MM.1S (cell line): ENCODE measurements around the gene FGF19.

Experiments used
- DNase-seq: peaks from one replicate; pipeline ENCODE4 v3.0.0-alpha.2; 2015
- H2AFZ ChIP-seq: fragments of 300-600 bp; sonication (generic); 2 replicates; pipeline ENCODE4 v1.6.0; 2016; ENCODE audit warnings: antibody characterized with exemption, low read length
- H3F3A ChIP-seq: fragments of 300-600 bp; sonication (generic); 2 replicates; pipeline ENCODE4 v1.6.1; 2016; ENCODE audit warnings: mild to moderate bottlenecking, antibody characterized with exemption, low read length, moderate library complexity, mixed read lengths; ENCODE audit not compliant: insufficient read depth
- H3K27ac ChIP-seq: fragments of 300-600 bp; sonication (generic); 2 replicates; pipeline ENCODE4 v1.5.1; 2016; ENCODE audit warnings: mild to moderate bottlenecking, low read length
- H3K27me3 ChIP-seq: fragments of 300-600 bp; sonication (generic); replicated peaks from 2 replicates; pipeline ENCODE4 v1.6.0; 2016; ENCODE audit warnings: low read length; ENCODE audit not compliant: insufficient read depth
- H3K36me3 ChIP-seq: fragments of 300-600 bp; sonication (generic); replicated peaks from 2 replicates; pipeline ENCODE4 v1.6.1; 2016; ENCODE audit warnings: mild to moderate bottlenecking, low read length, mixed read lengths; ENCODE audit not compliant: insufficient read depth
- H3K4me1 ChIP-seq: fragments of 300-600 bp; sonication (generic); 2 replicates; pipeline ENCODE4 v1.6.1; 2016; ENCODE audit warnings: low read length, mixed read lengths
- H3K4me2 ChIP-seq: fragments of 300-600 bp; sonication (generic); 2 replicates; pipeline ENCODE4 v1.6.0; 2016; ENCODE audit warnings: low read depth, low read length
- H3K4me3 ChIP-seq: fragments of 300-600 bp; sonication (generic); 2 replicates; pipeline ENCODE4 v1.5.1; 2016; ENCODE audit warnings: low read length, mixed read lengths
- H3K79me2 ChIP-seq: fragments of 300-600 bp; sonication (generic); 2 replicates; pipeline ENCODE4 v1.6.1; 2016; ENCODE audit warnings: mixed run types, low read length, mixed read lengths
- H3K9ac ChIP-seq: fragments of 300-600 bp; sonication (generic); 2 replicates; pipeline ENCODE4 v1.6.1; 2016; ENCODE audit warnings: low read length, mixed read lengths
- H3K9me2 ChIP-seq: fragments of 300-600 bp; sonication (generic); replicated peaks from 2 replicates; pipeline ENCODE4 v1.6.1; 2016; ENCODE audit warnings: mild to moderate bottlenecking, low read length, mixed read lengths; ENCODE audit not compliant: insufficient read depth
- H3K9me3 ChIP-seq: fragments of 300-600 bp; sonication (generic); replicated peaks from 2 replicates; pipeline ENCODE4 v1.6.1; 2016; ENCODE audit warnings: mild to moderate bottlenecking, low read length, mixed read lengths; ENCODE audit not compliant: insufficient read depth
- H4K20me1 ChIP-seq: fragments of 300-600 bp; sonication (generic); 2 replicates; pipeline ENCODE4 v1.6.1; 2016; ENCODE audit warnings: mild to moderate bottlenecking, low read length, moderate library complexity, mixed read lengths; ENCODE audit not compliant: insufficient read depth
- CTCF ChIP-seq: fragments of 300-600 bp; sonication (generic); IDR thresholded peaks from 2 replicates; pipeline ENCODE4 v1.5.1; 2016; ENCODE audit warnings: antibody characterized with exemption, low read length, mixed read lengths
- EZH2 ChIP-seq: fragments of 300-600 bp; sonication (generic); optimal IDR thresholded peaks from 2 replicates; pipeline ENCODE3; 2017; ENCODE audit warnings: low read depth, mild to moderate bottlenecking, antibody characterized with exemption, low read length, mixed read lengths
- EZH2phosphoT487 ChIP-seq: fragments of 300-600 bp; sonication (generic); IDR thresholded peaks from 2 replicates; pipeline ENCODE4 v1.6.1; 2018; ENCODE audit warnings: antibody characterized with exemption, low read length

FGF19 gene

GRCh38 chr11:69694781-69695180, 9.0 kb downstream of the FGF19 start:
- no peak for TF ChIP-seq EZH2phosphoT487
- TF ChIP-seq EZH2: no peak
- no peak for TF ChIP-seq CTCF
- H3K4me1 ChIP-seq: no peaks in the 10 kb centered on the region
- H3K4me3 ChIP-seq: no peak overlapping the region
- H2AFZ ChIP-seq: no peak overlapping the region
- H3K79me2 ChIP-seq: no peaks in the 10 kb centered on the region
- H3K9me3 ChIP-seq: no peaks in the 10 kb centered on the region
- no peak overlapping the region for H3K27ac ChIP-seq
- no peak for DNase-seq
- no peak overlapping the region for H3K9ac ChIP-seq
- H3K9me2 ChIP-seq: no peaks in the 10 kb centered on the region
- H4K20me1 ChIP-seq: no peaks in the 10 kb centered on the region
- no peaks in the 10 kb centered on the region for H3K36me3 ChIP-seq
- no peaks in the 10 kb centered on the region for H3F3A ChIP-seq
- H3K27me3 ChIP-seq: peaks cover 86% of the 10 kb centered on the region
- H3K4me2 ChIP-seq: no peak overlapping the region

GRCh38 chr11:69692422-69692821, 11.4 kb downstream of the FGF19 start:
- Histone ChIP-seq H3K4me2 (no peak overlapping the region), H3K4me3 (no peak overlapping the region), H3K9me3 (no peaks in the 10 kb centered on the region), H4K20me1 (no peaks in the 10 kb centered on the region), H3K9ac (no peak overlapping the region), H3K27ac (no peak overlapping the region), H3K4me1 (no peaks in the 10 kb centered on the region), H3K27me3 (peaks cover 65% of the 10 kb centered on the region), H2AFZ (no peak overlapping the region), H3F3A (no peaks in the 10 kb centered on the region), H3K9me2 (no peaks in the 10 kb centered on the region), H3K79me2 (no peaks in the 10 kb centered on the region), H3K36me3 (no peaks in the 10 kb centered on the region)
- TF ChIP-seq CTCF (no peak), EZH2phosphoT487 (no peak), EZH2 (no peak)
- no peak for DNase-seq

GRCh38 chr11:69691463-69691862, 12.4 kb downstream of the FGF19 start:
- H3K9me3 ChIP-seq: no peaks in the 10 kb centered on the region
- H4K20me1 ChIP-seq: no peaks in the 10 kb centered on the region
- H3K36me3 ChIP-seq: no peaks in the 10 kb centered on the region
- no peak overlapping the region for H3K9ac ChIP-seq
- no peak overlapping the region for H2AFZ ChIP-seq
- H3K79me2 ChIP-seq: no peaks in the 10 kb centered on the region
- H3K4me2 ChIP-seq: no peak overlapping the region
- no peak overlapping the region for H3K27ac ChIP-seq
- H3K4me3 ChIP-seq: no peak overlapping the region
- no peaks in the 10 kb centered on the region for H3F3A ChIP-seq
- no peak for DNase-seq
- H3K9me2 ChIP-seq: no peaks in the 10 kb centered on the region
- no peak for TF ChIP-seq CTCF
- TF ChIP-seq EZH2phosphoT487: no peak
- TF ChIP-seq EZH2: no peak
- H3K4me1 ChIP-seq: no peaks in the 10 kb centered on the region
- peaks cover 56% of the 10 kb centered on the region for H3K27me3 ChIP-seq
